Prostate gland (tissue), 2 donors: Measurements from ENCODE around the gene PSMD5.

Experiments
- POLR2A ChIP-seq: fragments of 450-650 bp; IDR thresholded peaks from one replicate; pipeline ENCODE4 v1.6.1; 2016; ENCODE audit warnings: antibody characterized with exemption, mild to moderate bottlenecking
- POLR2AphosphoS5 ChIP-seq: sonication (generic); formaldehyde crosslinking; IDR thresholded peaks from one replicate; pipeline ENCODE4 v1.6.1; 2017; ENCODE audit warnings: antibody characterized with exemption
- TF ChIP-seq, protein P1 (sequence below), 4 experiments: fragments of 200-600 bp in 2 of 4; fragments of 450-650 bp in 2 of 4; sonication (generic) in 2 of 4; IDR thresholded peaks; 1 replicate in 3 of 4; 2 replicates in 1 of 4; pipeline ENCODE4 v1.5.1; 2016 to 2019; ENCODE audit warnings: antibody characterized with exemption in 4 of 4, mild to moderate bottlenecking in 2 of 4, moderate library complexity in 2 of 4

DNA sequence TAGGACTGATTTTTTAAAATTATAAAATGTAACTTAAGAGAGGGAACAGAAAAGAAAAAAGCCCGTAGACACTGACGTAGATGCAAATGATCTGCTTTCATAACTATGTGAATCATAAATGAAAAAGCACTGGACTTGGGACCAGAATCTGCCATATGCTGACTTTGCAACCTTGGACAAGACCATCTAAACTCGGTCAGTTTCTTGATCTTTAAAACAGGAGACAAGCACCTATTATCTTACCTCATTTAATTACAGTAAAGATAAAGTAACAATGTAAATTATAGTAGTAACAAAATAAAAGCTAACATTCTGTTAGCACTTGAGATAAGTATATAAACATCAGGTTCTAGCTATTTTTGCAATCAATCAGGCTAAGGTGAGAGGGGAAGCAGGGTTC is 69.5 kb downstream of the PSMD5 start:
- TF ChIP-seq, protein P1, sequence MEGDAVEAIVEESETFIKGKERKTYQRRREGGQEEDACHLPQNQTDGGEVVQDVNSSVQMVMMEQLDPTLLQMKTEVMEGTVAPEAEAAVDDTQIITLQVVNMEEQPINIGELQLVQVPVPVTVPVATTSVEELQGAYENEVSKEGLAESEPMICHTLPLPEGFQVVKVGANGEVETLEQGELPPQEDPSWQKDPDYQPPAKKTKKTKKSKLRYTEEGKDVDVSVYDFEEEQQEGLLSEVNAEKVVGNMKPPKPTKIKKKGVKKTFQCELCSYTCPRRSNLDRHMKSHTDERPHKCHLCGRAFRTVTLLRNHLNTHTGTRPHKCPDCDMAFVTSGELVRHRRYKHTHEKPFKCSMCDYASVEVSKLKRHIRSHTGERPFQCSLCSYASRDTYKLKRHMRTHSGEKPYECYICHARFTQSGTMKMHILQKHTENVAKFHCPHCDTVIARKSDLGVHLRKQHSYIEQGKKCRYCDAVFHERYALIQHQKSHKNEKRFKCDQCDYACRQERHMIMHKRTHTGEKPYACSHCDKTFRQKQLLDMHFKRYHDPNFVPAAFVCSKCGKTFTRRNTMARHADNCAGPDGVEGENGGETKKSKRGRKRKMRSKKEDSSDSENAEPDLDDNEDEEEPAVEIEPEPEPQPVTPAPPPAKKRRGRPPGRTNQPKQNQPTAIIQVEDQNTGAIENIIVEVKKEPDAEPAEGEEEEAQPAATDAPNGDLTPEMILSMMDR (IDR thresholded peaks at IDR 0.05), result no peak
- TF ChIP-seq POLR2A (no peak), POLR2AphosphoS5 (no peak)
